ENCODE data around the gene MXD4. TPM values are rescaled to one million over a fixed set of nuclear protein-coding genes. Genes with fewer than 3 reads are reported as not detected.

Gene MXD4, protein sequence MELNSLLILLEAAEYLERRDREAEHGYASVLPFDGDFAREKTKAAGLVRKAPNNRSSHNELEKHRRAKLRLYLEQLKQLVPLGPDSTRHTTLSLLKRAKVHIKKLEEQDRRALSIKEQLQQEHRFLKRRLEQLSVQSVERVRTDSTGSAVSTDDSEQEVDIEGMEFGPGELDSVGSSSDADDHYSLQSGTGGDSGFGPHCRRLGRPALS
- 10 to 100 TPM; 13.9 to 14.5 TPM for total RNA-seq

DNA sequence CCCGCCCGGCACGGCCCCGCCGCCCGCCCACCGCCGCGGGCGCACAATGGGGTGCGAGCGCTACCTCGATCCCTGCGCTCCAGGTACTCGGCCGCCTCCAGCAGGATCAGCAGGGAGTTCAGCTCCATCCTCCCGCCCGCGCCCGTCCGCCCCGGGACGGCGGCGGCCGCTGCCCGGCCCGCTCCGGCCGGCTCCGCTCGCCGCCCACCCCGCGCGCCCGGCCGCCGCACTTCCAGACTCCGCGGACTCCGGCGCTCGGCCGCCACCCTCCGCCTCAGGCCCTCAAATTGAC, at the start of gene MXD4:
MXD4 (minus strand) TSS at position 257 of the 292 bp plus-strand sequence; CDS start at position 128, 129 bp downstream.
- DNase-seq (ENCODE audit: low spot score), result no peak
- H3K27ac Mint-ChIP-seq, result peak within 1 kb of the TSS in 1 of 2 donors; percentile 59
- no peaks in the 10 kb centered on the region for H3K27me3 Mint-ChIP-seq
- no peaks in the 10 kb centered on the region for H3K9me3 Mint-ChIP-seq
- no peaks in the 10 kb centered on the region for H3K4me1 Mint-ChIP-seq (ENCODE audit: low read depth in 2 of 2)
- H3K36me3 Mint-ChIP-seq, result no peaks in the 10 kb centered on the region
- no peak for ATAC-seq
- peak within 1 kb of the TSS; percentile 76 for H3K4me3 Mint-ChIP-seq

DNA sequence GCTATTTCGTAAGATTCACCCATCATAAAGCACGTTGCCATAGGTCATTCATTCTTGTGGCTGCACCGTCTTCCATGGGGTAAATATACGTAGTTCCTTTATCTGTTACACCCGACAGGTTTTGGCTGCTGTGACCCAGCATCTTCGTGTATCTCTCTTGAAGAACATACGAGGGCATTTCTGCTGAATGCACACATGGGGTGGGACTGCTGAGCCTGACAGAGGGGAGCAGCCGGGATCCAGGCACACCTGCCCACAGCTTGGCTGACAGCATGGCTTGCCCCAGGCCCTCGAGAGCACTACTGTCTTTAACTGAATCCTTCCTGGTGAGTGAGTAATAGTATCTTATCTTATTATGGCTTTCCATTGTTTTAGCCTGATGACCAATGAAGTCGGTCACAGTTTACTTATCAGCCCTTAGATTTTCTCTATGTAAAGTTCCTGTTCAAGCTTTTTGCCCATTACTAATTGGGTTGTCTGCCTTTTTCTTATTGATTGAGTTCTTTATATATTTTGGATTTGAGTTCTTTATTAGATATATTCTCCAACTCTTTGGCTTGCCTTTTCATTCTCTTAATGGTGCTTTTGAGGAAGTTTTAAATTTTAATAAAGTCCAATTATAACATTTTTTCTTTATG, 45.0 kb upstream of the MXD4 start:
- Mint-ChIP-seq H3K9me3 (no peaks in the 10 kb centered on the region), H3K36me3 (no peaks in the 10 kb centered on the region), H3K27ac (no peak overlapping the region), H3K4me3 (no peak overlapping the region), H3K4me1 (ENCODE audit: low read depth in 2 of 2) (no peaks in the 10 kb centered on the region), H3K27me3 (no peaks in the 10 kb centered on the region)
- no peak for DNase-seq (ENCODE audit: low spot score)
- ATAC-seq, result no peak

DNA sequence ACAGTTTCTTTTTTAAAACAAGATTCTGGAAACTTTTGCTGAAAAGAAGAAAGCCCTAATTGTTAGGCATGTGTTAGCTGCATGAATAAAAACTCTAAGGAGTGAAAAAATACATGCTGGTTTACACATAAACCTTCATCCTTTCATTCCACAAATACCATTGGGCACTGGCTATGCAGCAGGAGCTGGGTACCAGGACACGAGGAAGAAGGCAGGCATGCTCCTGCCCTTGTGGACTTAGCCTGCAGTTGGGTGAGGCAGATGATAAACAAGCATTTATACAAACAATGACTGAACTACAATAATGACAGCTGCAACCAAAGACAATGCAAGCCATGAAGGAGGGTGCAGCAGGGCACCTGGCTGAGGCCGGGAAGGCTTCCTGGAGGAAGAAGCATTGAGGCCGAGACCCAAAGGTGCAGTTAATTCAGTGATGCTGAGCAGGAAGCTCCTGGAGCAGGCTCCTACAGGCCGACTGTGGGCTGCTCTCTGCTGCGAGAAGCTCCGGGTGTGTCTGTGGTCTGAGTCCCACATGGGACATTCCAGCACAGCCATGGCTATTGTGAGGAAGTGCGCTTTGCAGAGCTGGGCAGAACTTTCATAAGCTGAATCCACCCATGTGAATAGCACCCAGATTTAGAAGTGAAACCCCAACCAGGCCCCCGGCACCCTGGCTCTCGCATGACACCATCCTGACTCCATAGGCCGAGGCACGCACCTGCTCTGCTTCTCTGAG, 44.0 kb upstream of the MXD4 start:
- H3K4me3 Mint-ChIP-seq, result no peak overlapping the region
- H3K27me3 Mint-ChIP-seq, result no peaks in the 10 kb centered on the region
- H3K4me1 Mint-ChIP-seq (ENCODE audit: low read depth in 2 of 2), result no peaks in the 10 kb centered on the region
- no peak overlapping the region for H3K27ac Mint-ChIP-seq
- H3K9me3 Mint-ChIP-seq, result no peaks in the 10 kb centered on the region
- no peaks in the 10 kb centered on the region for H3K36me3 Mint-ChIP-seq
- DNase-seq (ENCODE audit: low spot score) (no peak), ATAC-seq (no peak)

DNA sequence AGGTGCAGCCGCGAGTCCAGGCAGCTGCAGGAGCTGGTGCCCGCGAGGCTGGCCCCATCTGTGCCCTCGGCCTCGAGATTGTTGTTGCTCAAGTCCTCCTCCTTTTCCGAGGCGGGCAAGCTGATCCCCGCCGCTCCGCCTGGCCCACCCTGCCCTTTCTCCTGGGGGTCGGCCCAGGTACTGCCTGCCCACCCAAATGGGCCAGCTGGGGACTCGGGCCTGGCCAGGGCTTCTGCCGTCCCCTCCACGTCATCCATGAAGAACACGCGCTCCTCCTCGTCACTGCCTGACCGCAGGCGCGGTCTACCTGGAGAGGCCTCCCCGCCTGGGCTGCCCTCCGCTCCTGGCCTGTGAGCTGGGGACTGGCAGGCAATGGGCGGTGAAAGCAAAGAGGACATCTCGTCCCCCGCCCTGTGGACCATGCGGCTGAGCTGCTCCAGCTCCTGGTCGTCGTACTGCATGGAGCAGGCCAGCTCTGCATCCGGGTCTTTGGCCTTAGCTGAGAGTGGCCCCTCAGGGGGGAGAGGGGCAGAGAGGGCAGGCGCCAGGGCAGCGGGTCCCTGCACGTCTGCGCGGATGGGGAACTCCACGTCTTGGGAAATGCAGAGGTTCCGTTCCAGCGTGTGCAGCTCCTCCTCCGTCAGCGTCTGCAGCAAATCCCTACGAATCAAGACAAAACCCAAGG, 43.1 kb upstream of the MXD4 start:
- ATAC-seq (no peak), DNase-seq (ENCODE audit: low spot score) (no peak)
- Mint-ChIP-seq H3K9me3 (no peaks in the 10 kb centered on the region), H3K4me3 (no peak overlapping the region), H3K4me1 (ENCODE audit: low read depth in 2 of 2) (peaks cover 0 to 2% of the 10 kb centered on the region in 2 donors), H3K27ac (no peak overlapping the region), H3K27me3 (no peaks in the 10 kb centered on the region), H3K36me3 (no peaks in the 10 kb centered on the region)

DNA sequence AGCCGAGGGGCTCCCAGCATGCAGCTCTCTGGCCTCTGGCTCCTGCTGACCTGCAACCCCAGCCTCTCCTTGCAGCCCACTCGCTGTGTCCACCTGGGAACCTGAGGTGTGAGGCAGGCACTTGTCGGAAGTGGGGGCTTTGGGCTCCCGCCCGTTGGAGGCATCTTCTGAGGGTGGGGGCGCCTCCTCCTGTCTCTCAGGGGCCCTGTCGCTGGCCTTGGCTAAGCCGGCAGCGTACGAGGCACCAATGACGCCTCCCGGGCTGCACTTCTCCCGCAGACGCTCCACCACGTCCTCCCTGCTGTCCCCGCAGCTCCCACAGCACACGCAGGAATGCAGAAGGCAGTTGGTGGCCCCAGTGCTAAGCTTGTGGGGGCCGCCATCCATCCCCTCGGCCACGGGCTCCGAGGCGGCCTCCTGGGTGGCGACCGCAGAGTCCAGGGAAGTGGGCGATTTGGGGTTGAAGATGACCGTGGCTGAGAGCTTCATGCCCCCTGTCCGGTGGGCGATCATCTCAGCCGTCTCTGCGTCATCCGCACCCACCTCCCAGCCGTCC, 42.5 kb upstream of the MXD4 start:
- ATAC-seq (no peak), DNase-seq (ENCODE audit: low spot score) (no peak)
- Mint-ChIP-seq H3K27ac (no peak overlapping the region), H3K4me1 (ENCODE audit: low read depth in 2 of 2) (peaks cover 0 to 2% of the 10 kb centered on the region in 2 donors), H3K4me3 (no peak overlapping the region), H3K9me3 (no peaks in the 10 kb centered on the region), H3K36me3 (no peaks in the 10 kb centered on the region), H3K27me3 (no peaks in the 10 kb centered on the region)

DNA sequence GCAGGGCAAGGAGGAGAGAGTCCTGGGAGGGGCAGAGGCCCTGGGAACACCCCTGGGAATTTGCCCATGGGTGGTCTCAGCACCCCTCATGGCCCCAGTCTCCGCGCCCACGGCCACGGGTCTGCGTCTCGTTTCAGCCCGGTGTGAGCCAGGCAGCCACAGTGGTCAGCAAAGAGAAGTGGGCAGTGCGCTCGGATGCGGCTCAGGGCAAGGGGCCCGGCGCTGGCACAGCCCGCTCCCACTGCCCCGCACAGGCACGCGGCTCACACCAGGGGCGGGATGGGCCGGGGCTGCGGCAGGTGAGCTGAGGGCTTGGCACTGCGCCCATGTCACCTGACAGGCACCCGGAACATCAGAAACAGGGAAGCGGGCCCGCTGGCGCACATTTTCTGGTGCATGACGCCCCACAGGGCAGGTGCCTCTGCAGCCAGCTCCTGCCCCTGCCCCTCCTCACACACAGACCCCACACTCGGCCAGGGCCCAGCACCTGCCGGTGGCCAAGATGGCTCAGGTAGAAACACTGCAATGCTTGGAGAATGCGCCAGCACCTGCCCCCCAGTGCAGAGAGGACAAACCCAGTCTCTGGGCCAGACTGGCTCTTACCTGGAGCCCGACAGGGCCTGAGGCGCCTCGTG, 41.9 kb upstream of the MXD4 start:
- peaks cover 0 to 5% of the 10 kb centered on the region in 2 donors for H3K4me1 Mint-ChIP-seq (ENCODE audit: low read depth in 2 of 2)
- no peak overlapping the region for H3K4me3 Mint-ChIP-seq
- H3K27ac Mint-ChIP-seq, result no peak overlapping the region
- H3K36me3 Mint-ChIP-seq, result no peaks in the 10 kb centered on the region
- DNase-seq (ENCODE audit: low spot score) (no peak), ATAC-seq (peak in 1 of 2 donors; percentile 36)
- no peaks in the 10 kb centered on the region for H3K9me3 Mint-ChIP-seq
- no peaks in the 10 kb centered on the region for H3K27me3 Mint-ChIP-seq

DNA sequence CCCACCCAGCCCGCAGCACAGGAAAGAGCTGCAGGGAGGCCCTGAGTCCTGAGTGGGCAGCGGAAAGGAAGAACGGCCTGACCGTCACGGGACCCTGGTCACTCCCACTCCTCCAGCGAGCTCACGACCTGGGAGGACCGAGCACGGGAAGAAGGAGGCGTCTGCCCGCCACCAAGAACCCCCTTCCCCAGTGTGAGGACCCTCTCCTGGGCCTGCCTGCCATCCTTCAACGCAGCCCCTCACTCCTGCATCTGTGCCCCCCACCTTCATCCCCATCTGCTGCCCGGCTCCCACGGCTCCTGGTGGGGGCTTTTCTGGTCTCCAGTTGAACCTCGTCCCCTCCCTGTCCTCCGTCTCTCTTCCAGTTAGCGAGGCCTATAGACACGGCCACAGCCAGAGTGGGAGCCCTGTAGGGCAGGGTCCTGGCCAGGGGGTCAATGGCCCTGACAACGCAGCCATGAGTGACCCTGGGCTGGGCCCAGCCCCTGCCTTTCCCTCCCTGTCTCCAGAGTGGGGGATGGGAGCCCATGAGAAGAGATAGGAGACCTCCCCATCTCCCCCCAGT, 41.3 kb upstream of the MXD4 start:
- H3K36me3 Mint-ChIP-seq, result no peaks in the 10 kb centered on the region
- ATAC-seq (no peak), DNase-seq (ENCODE audit: low spot score) (no peak)
- no peak overlapping the region for H3K4me3 Mint-ChIP-seq
- no peaks in the 10 kb centered on the region for H3K9me3 Mint-ChIP-seq
- no peaks in the 10 kb centered on the region for H3K27me3 Mint-ChIP-seq
- peaks cover 0 to 6% of the 10 kb centered on the region in 2 donors for H3K4me1 Mint-ChIP-seq (ENCODE audit: low read depth in 2 of 2)
- H3K27ac Mint-ChIP-seq, result no peak overlapping the region

DNA sequence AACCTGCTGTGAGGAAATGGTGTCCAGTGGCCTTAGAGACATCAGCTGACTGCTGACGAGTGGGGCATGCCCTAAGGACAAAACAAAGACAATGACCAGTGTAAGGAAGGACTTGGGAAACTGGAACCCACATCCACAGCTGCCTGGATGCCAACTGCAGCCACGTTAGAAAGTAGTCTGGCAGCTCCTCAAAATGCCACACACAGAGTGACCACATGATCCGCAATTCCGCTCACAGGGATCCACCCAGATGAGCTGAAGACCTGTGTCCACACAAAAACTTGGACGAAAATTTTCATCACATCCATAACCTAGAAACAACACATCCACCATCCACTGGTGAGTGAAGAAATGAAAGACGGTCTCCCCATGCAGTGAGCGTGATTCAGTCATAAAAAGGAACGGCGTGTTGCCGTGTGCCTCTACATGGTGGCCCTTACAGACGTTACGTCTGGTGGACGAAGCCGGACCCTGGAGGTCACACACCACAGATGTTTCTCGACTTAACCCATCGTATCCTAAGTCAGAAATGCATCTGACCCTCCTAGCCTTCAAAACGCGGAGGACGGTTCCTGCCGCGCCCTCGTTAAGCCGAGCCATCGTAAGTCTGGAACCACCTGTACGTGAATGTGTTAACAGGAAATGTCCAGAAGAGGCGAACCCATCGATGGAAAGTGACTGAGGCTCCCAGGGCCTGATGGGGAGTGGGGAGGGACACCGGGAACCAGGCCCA, 40.6 kb upstream of the MXD4 start:
- H3K4me3 Mint-ChIP-seq, result no peak overlapping the region
- DNase-seq (ENCODE audit: low spot score) (no peak), ATAC-seq (no peak)
- no peaks in the 10 kb centered on the region for H3K27me3 Mint-ChIP-seq
- H3K9me3 Mint-ChIP-seq, result no peaks in the 10 kb centered on the region
- no peaks in the 10 kb centered on the region for H3K36me3 Mint-ChIP-seq
- peaks cover 5 to 11% of the 10 kb centered on the region in 2 donors for H3K4me1 Mint-ChIP-seq (ENCODE audit: low read depth in 2 of 2)
- H3K27ac Mint-ChIP-seq, result no peak overlapping the region

DNA sequence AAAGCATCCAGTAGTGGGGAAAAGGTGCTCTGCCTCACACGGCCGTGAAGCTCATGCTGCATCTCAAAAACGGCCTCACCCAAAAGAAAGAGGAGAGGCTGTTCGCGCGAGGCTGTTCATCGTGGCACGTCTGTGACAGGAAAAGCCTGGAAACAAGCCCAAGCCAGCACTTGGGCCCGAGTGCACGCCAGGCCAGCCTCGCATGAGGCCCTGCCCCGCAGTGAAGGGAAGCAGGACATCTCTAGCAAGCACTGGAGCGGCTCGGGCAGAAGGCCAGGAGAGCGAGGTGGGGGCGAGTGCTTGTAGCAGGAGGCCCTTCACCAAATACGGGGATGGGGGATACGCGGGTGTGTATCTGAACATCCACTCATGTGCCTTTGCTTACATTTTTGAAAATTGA, 39.9 kb upstream of the MXD4 start:
- no peaks in the 10 kb centered on the region for H3K27me3 Mint-ChIP-seq
- H3K9me3 Mint-ChIP-seq, result no peaks in the 10 kb centered on the region
- H3K27ac Mint-ChIP-seq, result no peak overlapping the region
- DNase-seq (ENCODE audit: low spot score) (no peak), ATAC-seq (no peak)
- H3K4me1 Mint-ChIP-seq (ENCODE audit: low read depth in 2 of 2), result peaks cover 6 to 14% of the 10 kb centered on the region in 2 donors
- no peaks in the 10 kb centered on the region for H3K36me3 Mint-ChIP-seq
- no peak overlapping the region for H3K4me3 Mint-ChIP-seq

DNA sequence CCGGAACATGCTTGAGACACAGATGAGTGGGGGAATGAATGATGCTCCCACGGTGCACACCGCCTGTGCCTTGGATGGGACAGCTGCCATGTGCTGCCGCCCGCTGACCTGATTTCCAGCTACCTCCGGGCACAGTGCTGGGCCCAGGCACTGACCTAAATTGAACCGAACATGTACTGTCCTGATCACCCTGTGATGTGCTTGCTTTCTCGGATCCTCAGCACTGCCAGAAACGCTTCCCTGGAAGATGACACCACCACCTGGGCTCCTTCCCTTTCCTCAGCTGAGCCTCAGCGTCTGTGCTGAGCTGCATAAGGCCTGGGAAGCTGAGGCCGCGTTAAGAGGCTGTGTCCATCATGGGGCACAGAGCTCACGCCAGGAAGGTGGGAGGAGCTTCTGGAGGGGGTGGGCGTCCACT, 39.3 kb upstream of the MXD4 start:
- DNase-seq (ENCODE audit: low spot score) (no peak), ATAC-seq (no peak)
- no peaks in the 10 kb centered on the region for H3K9me3 Mint-ChIP-seq
- H3K4me3 Mint-ChIP-seq, result no peak overlapping the region
- H3K27ac Mint-ChIP-seq, result no peak overlapping the region
- H3K27me3 Mint-ChIP-seq, result no peaks in the 10 kb centered on the region
- peaks cover 6 to 14% of the 10 kb centered on the region in 2 donors for H3K4me1 Mint-ChIP-seq (ENCODE audit: low read depth in 2 of 2)
- H3K36me3 Mint-ChIP-seq, result no peaks in the 10 kb centered on the region

DNA sequence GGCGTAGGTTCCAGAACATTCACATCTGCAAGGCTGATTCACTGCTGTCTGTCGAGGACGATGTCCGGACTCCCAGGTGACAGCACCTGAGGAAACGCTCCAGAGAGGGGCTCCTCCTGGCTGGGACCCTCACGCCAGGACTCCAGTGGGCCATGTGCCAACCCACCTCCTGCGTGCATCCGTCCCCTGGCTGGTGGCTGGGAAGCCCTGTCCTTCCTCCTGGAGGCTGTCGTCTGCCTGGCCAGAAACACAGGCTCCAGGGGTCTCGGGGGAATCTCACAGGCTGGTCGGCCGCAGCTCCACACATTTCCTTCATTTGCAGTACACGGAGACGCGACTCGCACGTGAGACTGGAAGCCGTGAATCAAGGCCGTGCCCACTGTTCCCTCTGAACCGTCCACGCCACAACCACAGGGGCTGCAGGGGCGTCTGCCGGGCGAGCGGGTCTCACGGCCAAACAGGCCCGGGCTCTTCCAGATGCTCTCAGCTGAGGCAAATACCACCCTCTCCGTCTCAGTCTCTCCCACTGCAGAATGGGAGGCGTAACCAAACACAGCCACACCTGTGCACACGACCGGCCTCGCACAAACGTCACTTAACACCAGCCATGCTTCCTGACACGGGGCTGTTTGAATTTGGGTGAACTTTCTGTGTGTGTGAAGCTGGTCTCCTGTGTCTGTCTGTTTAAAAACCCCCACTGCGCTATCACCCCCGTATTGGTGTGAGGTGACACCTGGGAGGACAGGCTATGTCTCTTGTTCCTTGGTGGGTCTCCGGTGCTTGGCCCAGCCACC, 38.7 kb upstream of the MXD4 start:
- peaks cover 8 to 14% of the 10 kb centered on the region in 2 donors for H3K4me1 Mint-ChIP-seq (ENCODE audit: low read depth in 2 of 2)
- no peaks in the 10 kb centered on the region for H3K36me3 Mint-ChIP-seq
- ATAC-seq (no peak), DNase-seq (ENCODE audit: low spot score) (peak; percentile 56)
- no peak overlapping the region for H3K4me3 Mint-ChIP-seq
- no peaks in the 10 kb centered on the region for H3K27me3 Mint-ChIP-seq
- no peak overlapping the region for H3K27ac Mint-ChIP-seq
- H3K9me3 Mint-ChIP-seq, result no peaks in the 10 kb centered on the region

DNA sequence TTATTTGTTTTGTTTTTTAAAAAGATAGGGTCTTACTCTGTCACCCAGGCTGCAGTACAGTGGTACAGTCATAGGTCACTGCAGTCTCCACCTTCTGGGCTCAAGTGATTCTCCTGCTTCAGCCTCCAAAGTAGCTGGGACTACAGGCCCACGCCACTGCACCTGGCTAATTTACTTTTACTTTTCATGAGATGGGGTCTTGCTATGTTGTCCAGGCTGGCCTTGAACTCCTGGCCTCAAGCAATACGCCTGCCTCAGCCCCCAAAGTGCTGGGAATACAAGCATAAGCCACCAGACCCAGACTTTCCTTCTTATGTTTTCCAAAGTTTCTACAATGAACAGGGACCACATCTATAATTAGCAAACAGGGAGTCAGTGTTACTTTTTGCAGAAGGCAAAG, 37.9 kb upstream of the MXD4 start:
- H3K27me3 Mint-ChIP-seq, result no peaks in the 10 kb centered on the region
- H3K27ac Mint-ChIP-seq, result peak overlapping the region in 1 of 2 donors; percentile 69
- no peaks in the 10 kb centered on the region for H3K36me3 Mint-ChIP-seq
- H3K9me3 Mint-ChIP-seq, result no peaks in the 10 kb centered on the region
- peaks cover 12 to 19% of the 10 kb centered on the region in 2 donors for H3K4me1 Mint-ChIP-seq (ENCODE audit: low read depth in 2 of 2)
- no peak overlapping the region for H3K4me3 Mint-ChIP-seq
- DNase-seq (ENCODE audit: low spot score), result no peak
- ATAC-seq, result no peak
